T1000 (cell line): ENCODE results near the gene DIDO1.

Experiments
- DNase-seq: peaks from one replicate; lab custom pipeline; 2025; ENCODE audit warnings: mixed read lengths; lab: John Stamatoyannopoulos, UW

DIDO1 gene

DNA sequence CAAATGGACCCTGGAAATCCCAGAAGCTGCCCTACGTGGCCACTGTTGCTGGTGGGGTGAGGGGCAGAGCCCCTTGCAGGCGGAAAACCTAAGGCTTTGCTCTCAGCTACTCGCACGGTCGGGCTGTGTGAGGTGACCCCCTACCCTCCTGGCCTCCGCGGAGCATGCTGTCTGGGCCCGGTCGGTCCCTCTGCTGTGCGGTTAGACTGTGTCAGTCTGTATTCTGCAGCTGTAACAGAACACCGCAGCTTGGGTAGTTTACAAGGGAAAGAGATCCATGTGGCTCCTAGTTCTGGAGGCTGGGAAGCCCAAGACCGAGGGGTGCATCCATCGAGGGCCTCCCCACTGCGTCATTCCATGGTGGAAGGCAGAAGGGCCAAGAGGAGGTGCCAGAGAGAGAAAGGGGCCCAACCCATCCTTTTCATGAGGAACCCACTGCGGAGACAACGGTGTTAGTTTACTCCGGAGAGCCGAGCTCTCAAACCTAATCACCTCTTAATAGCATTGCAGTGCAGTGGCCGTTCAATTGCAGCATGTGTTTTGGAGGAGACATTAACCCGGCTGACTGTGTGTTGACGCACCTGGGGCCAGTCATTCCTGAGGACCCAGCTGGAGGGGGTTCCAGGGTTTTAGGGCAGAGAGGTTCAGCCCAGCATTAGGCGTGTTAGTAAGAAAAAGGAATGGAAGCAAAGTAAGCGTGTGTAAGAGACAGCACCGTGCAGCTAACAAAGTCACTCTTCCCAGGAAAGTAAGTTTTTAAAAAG lies 91.2 kb downstream of the DIDO1 start:
- no peak for DNase-seq

DNA sequence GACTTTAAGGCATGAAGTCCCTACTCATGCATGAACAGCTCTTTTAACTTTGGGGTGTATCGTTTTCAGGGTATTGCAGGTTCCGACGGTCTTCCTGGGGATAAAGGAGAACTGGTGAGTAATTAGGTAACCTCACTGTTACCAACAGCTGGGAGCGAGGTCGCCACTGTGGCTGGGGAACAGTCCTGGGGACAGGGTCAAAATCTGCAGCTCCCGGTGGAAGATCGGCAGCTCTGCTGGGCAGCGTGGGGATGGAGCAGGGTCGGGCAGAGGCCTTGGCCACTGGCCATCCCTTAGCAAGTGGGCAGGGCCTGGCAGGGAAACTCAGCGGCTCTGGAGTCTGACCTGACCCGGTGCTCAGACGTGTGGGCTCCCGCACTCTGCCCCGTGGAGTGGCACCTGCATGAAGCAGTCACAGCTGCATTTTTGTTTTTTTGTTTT lies 93.3 kb downstream of the DIDO1 start:
- DNase-seq = no peak

DNA sequence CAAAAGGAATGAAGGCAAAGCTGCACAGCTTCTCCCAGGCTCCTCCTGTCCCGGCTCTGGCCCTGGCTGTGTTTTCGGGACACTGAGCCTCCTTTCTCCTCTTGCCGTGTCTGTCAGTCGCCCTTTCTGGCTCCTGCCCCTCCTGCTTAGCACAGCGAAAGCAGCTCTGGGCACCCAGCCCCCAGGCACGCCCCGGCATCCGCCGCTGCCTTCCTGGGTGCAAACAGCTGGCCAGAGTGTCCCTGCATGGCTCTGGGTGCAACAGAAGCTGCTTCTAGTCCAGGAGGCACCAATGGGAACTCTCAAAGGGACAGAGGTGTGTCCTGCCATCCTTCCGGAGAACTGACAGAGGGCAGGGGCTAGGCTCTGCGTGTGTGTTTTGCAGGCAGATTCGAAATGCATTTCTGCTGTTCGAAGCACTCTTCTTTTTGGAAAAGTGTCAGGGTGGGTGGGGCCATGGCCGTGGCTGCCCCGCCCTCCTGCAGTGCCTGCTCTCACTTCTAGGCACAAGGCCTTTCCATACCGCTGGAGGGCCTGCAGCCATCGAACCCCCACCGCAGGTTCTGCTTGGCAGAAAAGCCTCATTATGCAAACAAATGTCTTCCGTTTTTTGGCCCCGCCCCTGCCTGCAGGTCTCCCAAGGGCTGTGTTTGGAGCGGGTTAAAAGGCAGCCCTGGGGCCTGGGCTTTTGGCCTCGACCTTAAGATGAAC lies 93.9 kb downstream of the DIDO1 start:
- DNase-seq = no peak

DNA sequence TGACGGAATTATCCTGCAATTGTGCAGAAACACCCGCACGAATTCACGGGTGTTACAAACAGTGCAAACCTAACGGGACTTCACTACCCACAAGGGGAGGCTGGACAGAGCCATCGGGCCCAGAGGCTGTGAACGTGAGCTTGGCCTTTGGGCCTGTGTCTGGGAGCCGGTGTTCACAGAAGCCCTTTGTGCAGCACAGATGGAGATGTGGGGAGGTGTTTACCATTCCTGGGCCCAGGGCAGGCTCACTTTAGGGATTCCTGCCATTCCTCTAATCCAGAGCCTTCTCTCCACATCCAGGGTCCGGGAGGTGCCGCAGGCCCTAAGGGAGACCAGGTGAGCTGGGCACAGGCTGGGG lies 94.5 kb downstream of the DIDO1 start:
- no peak for DNase-seq

DNA sequence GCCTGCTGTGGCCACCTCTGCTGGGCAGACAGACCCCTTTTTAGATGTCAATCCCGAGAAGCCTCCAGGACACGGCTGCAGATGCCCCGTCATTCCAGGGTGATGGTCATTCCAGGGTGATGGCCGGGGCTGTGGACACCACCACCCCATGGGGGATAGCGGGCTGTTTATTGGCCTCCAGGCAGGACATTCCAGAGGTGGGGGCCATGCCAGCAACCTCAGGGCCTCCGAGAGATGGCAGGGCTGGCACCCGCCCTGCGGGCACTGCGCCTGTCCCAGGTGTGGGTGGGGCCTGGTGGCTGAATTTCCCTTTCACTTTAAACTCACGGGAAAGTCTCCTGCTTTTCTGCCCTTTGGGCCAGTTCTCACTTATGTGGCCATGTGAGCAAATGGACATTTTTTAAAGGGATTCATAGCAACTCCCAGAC lies 94.9 kb downstream of the DIDO1 start:
- DNase-seq = no peak

DNA sequence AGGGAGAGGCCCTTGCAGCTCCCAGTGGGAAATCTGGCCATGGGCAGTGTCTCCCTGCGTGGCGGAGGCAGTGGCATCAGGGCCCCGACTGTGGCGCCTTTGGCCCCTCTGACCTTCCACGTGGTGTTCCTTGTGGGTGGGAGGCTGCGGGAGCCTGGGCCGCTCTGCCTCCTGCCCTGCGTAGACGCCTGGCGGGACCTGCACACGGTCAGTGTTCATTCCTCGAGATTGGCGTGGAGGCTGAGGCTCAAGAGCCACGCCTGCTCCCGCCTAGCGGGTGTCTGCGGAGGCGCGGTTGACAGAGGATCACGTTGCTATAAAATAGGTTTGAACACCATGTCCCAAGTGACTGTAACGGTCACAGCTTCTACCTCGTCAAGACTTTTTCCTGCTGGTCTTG lies 95.5 kb downstream of the DIDO1 start:
- no peak for DNase-seq

DNA sequence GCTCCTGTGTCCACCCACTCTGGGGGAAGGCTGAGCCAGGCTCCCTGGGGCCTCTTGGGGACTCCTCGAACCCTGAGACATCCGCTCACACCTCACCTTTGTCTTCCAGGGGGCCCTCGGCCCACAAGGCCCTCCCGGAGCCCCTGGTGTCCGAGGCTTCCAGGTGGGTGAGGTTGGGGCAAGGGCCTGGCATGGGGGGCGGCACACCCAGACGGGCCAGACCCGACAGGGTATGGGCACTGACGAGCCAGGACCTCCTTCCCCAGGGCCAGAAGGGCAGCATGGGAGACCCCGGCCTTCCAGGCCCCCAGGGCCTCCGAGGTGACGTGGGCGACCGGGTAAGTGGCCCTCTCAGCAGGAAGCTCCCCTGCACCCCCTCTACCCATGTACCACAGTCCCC lies 96.1 kb downstream of the DIDO1 start:
- no peak for DNase-seq

DNA sequence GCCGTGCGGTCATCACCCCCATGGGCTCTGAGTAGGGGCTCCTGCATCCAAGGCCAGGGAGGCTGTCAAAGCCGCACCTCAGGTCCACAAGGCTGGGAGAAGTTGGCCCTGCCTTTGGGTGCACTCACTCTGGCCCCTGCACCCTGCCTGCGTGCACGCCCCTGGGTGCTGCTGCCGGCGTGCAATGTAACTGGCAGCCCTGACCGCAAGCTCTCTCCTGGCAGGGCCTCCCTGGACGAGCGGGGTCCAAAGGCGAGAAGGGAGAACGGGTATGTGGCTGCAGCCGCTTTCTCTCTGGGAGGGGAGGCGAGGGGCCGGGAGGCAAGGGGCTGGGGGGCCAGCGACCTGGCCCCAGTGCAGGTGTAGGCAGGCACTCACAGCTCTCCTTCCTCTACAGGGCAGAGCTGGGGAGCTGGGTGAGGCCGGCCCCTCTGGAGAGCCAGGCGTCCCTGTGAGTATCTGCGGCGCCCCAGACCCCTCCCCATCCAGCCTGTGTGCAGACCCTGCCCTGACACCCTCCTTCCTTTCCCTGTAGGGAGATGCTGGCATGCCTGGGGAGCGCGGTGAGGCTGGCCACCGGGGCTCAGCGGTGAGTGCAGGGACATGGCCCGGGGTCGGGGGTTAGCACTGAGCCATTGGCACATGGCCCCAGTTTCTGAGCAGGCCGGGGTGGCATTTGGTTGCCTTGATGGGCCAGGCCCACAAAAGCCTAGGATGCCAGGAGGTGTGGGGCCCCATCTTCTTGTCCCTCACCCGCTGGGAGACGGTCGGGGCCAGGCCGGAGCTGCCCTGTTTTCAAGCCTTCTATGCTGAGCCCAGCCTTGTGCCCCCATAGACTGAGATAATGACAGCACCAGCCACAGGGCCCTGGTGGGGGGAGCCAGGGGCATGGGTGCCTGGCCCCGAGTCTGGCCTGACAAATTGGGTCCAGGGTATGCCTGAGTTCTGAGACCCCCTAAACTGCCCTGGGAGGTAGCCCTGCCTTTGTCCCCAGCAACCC lies 96.8 kb downstream of the DIDO1 start:
- DNase-seq = no peak

DNA sequence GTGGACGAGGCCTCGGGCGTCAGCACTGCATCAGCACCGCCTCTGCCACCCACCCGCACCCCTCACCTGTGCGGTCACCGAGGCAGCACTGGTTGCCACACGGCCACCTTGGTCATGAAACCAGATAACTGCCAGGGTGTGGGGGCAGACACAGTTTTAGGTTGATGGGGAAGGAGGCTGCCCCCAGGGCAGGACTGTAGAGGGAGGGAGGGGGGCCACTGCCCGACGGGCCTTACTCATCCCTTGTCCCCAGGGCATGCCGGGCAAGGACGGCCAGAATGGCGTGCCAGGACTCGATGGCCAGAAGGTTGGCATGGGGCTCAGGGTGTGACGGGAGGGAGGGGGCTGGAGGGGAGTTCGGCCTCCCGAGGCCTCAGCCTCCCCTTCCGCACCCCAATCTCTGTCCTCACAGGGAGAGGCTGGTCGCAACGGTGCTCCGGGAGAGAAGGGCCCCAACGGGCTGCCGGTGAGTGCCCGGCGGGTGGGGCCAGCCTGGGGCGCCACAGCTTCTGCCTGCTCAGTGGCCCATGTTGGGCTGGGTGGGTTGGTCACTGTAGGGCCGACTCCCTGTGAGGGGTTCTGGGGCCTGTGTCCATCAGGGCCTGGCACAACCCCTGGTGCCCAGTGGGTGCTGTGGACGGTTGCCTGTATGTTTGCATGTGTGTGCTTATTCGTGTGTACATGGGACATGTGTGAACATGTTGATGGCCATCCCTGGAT lies 97.6 kb downstream of the DIDO1 start:
- no peak for DNase-seq

DNA sequence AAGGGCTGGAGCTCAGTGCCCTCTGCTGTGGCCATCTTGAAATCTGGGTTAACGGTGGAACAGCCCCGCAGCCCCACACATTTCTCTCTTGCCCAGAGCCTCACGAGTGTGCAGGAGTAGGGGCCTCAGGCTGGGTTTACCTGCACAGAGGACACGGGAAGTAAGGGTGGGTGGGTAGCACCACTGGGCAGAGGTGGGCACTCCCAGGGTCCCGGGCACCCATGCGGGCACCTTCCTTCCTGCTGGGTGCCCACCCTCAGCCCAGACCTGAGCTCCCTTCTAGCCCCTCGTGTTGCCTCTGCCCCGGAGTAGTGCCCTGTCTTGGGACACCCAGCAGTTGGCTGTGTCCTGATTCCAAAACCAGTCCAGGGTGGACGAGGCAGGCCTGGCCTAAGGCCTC lies 98.3 kb downstream of the DIDO1 start:
- DNase-seq = no peak
